Activated effector memory CD4-positive, alpha-beta T cell treated with anti-CD3 and anti-CD28 coated beads, Interleukin-2, amount 50 U/mL, for 16 hours (primary cell): ENCODE results near the gene NLRC5.

Experiments used
- DNase-seq: peaks from one replicate; pipeline ENCODE4 v3.0.0-alpha.2; 2020

Gene NLRC5

GRCh38 chr16:57026778-57027062 is 37.4 kb downstream of the NLRC5 start:
- DNase-seq = peak; percentile 55

GRCh38 chr16:57027067-57027466 is 37.7 kb downstream of the NLRC5 start:
- DNase-seq = no peak

DNA sequence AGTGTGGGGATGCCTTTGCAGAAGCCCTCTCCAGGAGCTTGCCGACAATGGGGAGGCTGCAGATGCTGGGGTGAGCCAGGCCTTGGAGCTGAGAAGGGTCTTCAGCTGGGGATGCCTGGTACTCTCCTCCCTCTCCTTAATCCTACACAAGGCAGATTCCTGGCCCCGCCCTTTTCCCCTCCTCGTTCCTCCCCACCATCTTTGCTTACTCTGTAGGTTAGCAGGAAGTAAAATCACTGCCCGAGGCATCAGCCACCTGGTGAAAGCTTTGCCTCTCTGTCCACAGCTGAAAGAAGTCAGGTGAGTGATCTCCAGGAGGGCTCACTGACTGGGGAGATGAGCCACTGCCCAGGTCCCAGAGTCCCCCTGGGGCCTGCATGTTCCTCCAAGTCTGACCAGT is 38.7 kb downstream of the NLRC5 start:
- DNase-seq = peak; percentile 58

- DNase-seq = peak; percentile 43
These were observed 40.1 kb downstream of the NLRC5 start for GRCh38 chr16:57029161-57030160.

DNA sequence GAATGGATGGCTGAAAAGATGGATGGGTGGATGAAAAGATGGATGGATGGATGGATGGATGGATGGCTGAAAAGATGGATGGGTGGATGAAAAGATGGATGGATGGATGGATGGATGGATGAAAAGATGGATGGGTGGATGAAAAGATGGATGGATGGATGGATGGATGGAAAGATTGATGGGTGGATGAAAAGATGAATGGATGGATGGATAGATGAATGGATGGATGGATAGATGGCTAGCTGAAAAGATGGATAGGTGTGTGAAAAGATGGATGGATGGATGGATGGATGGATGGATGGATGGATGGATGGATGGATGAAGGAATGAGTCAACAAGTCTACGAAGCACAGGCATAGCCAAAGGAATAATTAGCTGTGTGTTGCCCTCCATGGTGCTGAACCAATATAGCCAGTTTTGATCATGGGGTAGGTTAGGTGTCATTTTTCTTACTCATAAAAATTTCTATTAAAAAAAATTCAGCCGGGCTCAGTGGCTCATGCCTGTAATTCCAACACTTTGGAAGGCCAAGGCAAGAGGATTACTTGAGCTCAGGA is 41.1 kb downstream of the NLRC5 start:
- DNase-seq = no peak

GRCh38 chr16:57031156-57031555 is 41.8 kb downstream of the NLRC5 start:
- DNase-seq = peak; percentile 51

DNA sequence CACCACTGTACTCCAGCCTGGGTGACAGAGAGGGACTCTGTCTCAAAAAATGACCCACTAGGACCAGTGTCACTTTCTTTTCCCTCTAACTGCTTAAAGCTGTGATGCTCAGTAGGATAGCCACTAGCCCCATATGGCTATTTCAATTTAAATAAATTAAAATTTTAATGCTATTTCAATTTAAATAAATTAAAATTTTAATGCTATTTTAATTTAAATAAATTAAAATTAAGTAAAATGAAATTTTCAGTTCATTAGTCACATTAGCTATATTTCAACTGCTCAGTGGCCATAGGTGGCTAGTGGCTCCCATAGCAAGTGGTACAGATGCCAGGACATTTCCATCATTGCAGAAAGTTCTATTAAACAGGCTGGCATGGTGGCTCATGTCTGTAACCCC is 43.0 kb downstream of the NLRC5 start:
- DNase-seq = no peak

- DNase-seq = no peak
These were observed 43.6 kb downstream of the NLRC5 start for GRCh38 chr16:57032931-57033330.

DNA sequence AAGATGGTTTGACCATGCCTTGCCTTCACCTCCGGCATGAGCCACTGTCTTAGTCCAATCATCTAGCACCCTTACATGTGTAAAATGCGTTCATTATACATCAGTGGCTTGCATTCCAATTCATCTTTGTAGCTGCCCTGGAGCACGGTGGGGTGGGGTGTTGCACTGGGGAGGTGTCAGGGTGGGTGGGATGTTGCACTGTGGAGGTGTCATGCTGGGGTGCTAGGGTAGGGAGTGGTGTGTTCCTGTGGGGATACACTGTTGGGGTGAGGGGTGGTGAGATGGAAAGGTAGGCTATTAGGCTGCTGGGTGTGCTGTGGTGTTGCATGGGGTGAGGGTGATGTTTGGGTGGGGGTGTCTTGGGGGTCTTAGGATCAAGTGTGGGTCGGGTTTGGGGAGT is 47.0 kb downstream of the NLRC5 start:
- no peak for DNase-seq

DNA sequence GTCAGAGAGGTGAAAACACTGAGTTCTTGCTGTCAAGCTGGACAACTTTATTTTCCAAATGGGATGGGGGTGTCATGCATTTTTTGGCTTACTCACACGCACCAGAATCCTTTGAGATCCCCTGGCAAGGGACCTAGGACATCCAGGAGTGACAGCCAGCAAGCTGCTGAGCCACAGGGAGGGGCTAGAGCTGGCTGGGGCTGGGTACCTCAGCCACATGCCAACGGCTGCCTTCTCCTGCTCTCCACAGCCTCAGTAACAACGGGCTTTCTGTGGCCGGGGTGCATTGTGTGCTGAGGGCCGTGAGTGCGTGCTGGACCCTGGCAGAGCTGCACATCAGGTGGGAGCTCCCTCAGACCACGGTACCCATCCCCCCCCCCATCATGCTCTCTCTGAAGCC is 47.6 kb downstream of the NLRC5 start:
- no peak for DNase-seq

GRCh38 chr16:57038166-57038565 is 48.8 kb downstream of the NLRC5 start:
- no peak for DNase-seq

GRCh38 chr16:57039148-57039812 is 49.9 kb downstream of the NLRC5 start:
- DNase-seq = peak; percentile 66

- DNase-seq = peak; percentile 94
These were observed 52.1 kb downstream of the NLRC5 start for GRCh38 chr16:57041182-57042156.

DNA sequence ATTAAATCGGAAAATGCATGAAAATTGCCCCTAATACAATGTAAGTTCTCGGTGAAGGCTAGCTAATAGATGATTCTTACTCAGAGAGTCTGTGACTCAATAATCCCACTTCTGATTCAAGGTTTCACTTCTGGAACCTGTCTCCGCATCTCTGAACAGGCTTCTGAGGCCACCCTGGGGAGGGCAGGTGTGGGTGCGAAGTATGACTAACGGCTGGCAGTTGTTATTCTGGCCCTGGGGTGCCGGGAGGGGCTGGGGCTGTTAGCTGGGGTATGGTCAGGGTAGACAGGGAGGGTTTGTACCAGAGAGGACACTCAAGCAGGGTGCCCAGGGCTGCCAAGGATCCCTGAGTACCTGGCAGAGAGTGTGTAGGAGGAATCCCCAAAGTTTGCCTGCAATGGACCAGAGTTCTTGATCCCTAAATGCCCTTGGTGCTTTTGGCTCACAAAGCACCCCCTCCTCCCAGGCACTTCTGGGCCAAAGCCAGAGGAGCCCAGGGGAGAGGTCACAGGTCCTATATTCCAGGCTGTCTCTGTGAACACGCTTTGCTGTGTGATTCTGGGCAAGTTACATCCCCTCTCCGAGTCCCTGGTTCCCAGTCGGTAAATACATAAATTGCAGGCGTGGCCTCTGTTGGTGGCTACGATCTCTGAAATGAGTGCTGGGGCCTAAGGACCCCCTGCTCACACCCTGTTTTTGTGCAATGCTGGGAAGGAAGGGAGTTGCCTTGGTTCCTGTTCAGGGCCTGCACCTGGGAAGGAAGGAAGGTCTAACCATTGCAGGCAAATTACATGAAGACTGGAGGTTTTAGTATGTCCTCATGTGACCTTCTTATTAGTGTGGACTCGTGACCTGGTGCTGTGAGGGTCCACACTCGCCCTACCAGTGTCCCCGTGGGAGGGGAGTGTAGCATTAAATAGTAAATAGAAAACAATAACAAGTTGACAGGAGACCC is 53.1 kb downstream of the NLRC5 start:
- peak; percentile 93 for DNase-seq

- no peak for DNase-seq
These were observed 53.9 kb downstream of the NLRC5 start for GRCh38 chr16:57043248-57043647.

DNA sequence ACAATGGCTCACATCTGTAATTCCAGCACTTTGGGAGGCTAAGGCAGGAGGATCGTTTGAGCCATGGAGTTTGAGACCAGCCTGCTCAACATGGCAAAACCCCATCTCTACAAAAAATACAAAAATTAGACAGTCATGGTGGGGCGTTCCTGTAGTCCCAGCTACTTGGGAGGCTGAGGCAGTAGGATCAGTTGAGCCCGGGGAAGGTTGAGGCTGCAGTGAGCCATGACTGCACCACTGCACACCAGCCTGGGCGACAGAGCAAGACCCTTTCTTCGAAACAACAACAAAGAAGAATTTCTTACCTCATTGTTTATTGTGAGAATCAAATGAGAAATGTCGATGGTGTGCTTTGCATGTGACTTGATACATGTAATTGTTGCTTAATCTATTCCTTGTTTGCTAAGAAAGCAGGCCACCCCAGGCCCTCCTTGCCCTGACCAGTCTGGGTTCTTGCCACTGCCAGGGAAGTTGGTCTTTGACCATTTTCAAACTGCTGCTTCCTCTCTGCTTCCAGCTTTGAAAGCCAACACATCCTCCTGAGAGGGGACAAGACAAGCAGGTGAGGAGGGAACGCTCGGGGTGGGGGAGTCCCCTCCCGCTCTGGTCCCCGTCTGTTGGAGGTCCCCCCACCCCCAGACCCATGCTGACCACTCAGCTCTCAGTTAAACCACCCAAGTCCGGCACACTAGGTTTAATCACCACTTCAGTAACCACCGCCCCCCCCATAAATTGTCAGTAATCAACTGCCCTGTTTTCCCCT is 55.8 kb downstream of the NLRC5 start:
- no peak for DNase-seq

DNA sequence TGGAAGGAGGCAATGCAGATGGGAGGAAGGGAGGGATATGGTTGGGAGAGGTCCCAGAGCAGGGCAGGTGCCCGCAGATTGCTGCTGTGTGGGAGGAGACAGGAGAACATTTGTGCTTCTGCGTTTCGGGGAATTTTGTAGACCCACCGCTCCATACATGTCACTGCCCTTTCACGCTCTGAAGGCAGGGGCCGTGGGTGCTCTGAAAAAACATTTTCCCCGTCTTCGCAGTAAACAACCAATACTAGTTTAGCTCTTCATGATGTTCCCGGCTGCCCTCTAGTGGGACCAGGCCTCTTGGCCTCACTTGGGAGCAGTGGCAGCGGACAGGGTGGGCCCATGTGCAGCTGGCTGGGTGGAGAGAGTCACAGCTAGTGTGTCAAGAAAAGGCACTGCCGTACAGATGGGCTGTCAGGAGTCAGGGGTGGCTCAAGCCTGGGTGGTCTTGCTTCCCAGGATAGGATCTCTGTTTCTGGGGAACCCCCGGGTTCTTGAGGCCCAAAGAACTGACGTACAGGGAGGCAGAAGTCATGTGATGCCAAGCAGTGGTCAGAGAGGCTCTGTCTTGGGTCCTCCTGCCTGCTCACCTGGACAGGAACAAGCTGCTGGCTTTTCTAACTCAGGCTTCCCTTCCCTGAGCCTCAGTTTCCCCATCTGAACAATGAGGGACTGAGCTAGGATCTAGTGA is 56.5 kb downstream of the NLRC5 start:
- DNase-seq = no peak

- no peak for DNase-seq
These were observed 58.7 kb downstream of the NLRC5 start for GRCh38 chr16:57048095-57048494.

DNA sequence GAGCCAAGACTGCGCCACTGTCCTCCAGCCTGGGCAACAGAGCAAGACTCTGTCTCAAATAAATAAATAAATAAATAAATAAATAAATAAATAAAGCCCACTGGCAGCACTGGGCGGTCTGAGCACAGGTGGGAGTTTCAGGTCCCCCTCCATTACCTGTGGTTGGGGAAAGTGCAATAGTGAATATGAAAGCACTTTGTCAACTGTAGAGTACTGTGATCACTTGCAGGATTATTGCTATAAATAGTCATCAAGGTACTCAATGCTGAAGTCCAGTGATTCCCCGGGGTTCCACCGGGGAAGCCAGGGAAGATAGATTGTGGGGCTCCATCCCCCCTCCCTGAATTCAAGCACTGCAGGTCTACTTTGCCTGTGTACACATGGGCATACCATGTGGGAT is 60.3 kb downstream of the NLRC5 start:
- DNase-seq = no peak

GRCh38 chr16:57051696-57052228 is 62.4 kb downstream of the NLRC5 start:
- DNase-seq = no peak
